ENCODE measurements around the gene PROX1.

PROX1 gene, protein sequence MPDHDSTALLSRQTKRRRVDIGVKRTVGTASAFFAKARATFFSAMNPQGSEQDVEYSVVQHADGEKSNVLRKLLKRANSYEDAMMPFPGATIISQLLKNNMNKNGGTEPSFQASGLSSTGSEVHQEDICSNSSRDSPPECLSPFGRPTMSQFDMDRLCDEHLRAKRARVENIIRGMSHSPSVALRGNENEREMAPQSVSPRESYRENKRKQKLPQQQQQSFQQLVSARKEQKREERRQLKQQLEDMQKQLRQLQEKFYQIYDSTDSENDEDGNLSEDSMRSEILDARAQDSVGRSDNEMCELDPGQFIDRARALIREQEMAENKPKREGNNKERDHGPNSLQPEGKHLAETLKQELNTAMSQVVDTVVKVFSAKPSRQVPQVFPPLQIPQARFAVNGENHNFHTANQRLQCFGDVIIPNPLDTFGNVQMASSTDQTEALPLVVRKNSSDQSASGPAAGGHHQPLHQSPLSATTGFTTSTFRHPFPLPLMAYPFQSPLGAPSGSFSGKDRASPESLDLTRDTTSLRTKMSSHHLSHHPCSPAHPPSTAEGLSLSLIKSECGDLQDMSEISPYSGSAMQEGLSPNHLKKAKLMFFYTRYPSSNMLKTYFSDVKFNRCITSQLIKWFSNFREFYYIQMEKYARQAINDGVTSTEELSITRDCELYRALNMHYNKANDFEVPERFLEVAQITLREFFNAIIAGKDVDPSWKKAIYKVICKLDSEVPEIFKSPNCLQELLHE

DNA sequence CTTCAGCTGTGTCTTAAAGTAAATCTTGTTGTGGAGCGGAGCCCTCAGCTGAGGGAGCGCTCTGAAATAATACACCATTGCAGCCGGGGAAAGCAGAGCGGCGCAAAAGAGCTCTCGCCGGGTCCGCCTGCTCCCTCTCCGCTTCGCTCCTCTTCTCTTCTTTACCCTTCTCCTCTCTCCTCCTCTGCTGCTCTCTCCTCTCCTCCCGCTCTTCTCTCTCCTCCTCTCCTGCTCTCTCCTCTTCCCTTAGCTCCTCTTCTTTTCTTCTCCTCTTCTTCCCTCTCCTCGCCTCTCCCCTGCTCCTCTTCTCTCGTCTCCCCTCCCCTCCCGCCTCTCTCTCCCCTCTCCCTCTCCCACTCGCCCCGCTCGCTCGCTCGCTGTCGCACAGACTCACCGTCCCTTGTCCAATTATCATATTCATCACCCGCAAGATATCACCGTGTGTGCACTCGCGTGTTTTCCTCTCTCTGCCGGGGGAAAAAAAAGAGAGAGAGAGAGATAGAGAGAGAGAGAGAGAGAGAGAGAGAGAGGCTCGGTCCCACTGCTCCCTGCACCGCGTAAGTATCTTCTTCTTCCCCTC is at the start of gene PROX1:
Gene PROX1, plus strand, starts transcription at position 47 of the 580 bp plus-strand sequence. CDS start 8,563 bp downstream, outside the sequence.
- Mint-ChIP-seq H3K36me3 (peaks cover 4 to 18% of the 10 kb centered on the region in 2 donors), H3K27ac (peak within 1 kb of the TSS; percentile 92), H3K4me1 (peaks cover 20 to 32% of the 10 kb centered on the region in 2 donors), H3K27me3 (peaks cover 81 to 89% of the 10 kb centered on the region in 2 donors), H3K4me3 (peak within 1 kb of the TSS; percentile 85 to 86), H3K9me3 (peaks cover 7 to 13% of the 10 kb centered on the region in 2 donors)
- ATAC-seq (replicated peaks) (peak; percentile 38 to 71), DNase-seq (no peak)

DNA sequence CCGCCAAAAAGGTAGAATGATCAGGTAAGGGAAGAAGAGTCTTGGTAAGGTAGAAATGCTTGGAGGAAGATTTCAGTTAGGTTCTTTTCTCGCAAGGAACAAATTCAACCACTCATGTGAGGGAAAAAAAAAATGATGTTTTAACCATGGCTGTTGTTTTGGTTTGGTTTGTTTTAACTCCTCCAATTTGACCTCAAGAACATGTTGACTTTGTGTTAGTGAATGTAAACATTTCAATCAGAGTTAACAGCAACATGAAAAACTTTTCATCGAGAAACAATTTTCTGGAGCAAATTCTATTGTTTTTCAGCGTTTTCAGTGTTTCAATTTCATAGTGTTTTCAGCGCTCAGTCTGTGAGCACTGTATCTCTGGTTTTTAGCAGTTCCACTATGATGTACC is 49.0 kb upstream of the PROX1 start:
- no peaks in the 10 kb centered on the region for H3K27me3 Mint-ChIP-seq
- H3K36me3 Mint-ChIP-seq, result no peaks in the 10 kb centered on the region
- H3K4me3 Mint-ChIP-seq, result no peak overlapping the region
- no peak overlapping the region for H3K27ac Mint-ChIP-seq
- no peaks in the 10 kb centered on the region for H3K4me1 Mint-ChIP-seq
- DNase-seq, result no peak
- no peak for ATAC-seq (replicated peaks)
- H3K9me3 Mint-ChIP-seq, result peaks cover 6 to 7% of the 10 kb centered on the region in 2 donors

DNA sequence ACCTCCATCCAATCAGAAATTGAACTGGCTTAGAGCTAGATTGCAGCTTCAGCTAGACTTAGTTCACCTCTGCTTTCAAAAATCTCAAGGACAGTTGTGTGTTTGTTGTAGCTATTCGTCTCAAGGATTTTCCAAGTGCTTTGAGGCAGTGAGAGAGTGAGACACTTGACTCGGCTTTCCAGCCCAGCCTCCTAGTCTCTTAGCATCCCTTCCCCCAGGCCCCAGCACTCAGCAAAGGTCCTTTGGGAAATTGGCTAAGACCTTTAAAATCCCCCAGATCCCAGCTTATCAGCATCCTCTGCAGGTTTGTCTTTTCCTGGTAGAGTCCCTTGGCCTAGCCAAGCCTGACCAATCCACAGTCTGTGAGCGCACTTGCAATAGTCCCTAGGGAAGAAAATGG is 47.9 kb upstream of the PROX1 start:
- Mint-ChIP-seq H3K4me1 (no peaks in the 10 kb centered on the region), H3K36me3 (no peaks in the 10 kb centered on the region)
- ATAC-seq (replicated peaks), result no peak

DNA sequence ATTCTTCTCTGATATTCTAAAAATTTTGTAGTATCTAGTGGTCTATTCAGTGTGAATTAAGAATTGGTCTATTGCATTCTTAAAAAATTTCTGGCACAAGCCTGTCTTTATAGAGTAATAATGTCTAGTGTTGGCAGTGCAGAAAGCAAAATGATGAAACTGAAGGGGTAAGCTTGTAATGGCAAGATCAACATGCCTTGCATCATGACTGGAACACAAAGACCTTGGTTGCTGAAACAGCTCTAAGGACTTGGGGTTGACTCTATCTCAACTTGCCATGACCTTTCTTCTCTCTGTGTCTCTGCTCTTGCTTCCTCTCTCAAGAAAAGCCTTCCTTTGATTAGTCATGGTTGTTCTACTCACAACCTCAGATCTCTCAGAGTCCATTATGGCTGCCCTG is 46.8 kb upstream of the PROX1 start:
- ATAC-seq (replicated peaks) (no peak), DNase-seq (no peak)
- Mint-ChIP-seq H3K36me3 (no peaks in the 10 kb centered on the region), H3K27ac (no peak overlapping the region), H3K4me1 (no peaks in the 10 kb centered on the region), H3K27me3 (no peaks in the 10 kb centered on the region), H3K9me3 (peaks cover 0 to 3% of the 10 kb centered on the region in 2 donors), H3K4me3 (no peak overlapping the region)

More for the DNA sequence above, 47.9 kb upstream of the PROX1 start:
- H3K27ac Mint-ChIP-seq, result no peak overlapping the region
- no peak for DNase-seq
- no peak overlapping the region for H3K4me3 Mint-ChIP-seq
- peaks cover 0 to 6% of the 10 kb centered on the region in 2 donors for H3K9me3 Mint-ChIP-seq
- no peaks in the 10 kb centered on the region for H3K27me3 Mint-ChIP-seq

DNA sequence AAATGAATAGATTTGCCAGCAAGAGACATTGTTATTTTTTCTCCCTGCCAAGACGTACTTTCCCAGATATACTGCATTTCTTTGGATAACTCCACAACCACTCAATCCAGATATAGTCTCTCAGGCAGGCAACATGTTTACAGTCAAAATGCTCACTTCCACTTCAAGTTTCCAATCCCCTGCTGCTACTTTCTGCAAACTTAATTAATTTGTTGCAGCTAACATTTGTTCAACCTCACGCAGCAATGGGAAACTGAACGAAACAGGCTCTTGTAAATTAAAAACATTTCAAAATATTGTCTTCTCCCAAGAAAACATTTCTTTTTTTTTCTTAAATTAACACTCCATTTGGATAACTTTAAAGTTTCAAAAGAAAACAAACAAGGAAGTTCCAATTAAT is 45.7 kb upstream of the PROX1 start:
- H3K4me1 Mint-ChIP-seq, result no peaks in the 10 kb centered on the region
- ATAC-seq (replicated peaks) (no peak), DNase-seq (no peak)
- H3K9me3 Mint-ChIP-seq, result no peaks in the 10 kb centered on the region
- H3K36me3 Mint-ChIP-seq, result no peaks in the 10 kb centered on the region
- H3K27me3 Mint-ChIP-seq, result no peaks in the 10 kb centered on the region
- H3K27ac Mint-ChIP-seq, result no peak overlapping the region
- no peak overlapping the region for H3K4me3 Mint-ChIP-seq

DNA sequence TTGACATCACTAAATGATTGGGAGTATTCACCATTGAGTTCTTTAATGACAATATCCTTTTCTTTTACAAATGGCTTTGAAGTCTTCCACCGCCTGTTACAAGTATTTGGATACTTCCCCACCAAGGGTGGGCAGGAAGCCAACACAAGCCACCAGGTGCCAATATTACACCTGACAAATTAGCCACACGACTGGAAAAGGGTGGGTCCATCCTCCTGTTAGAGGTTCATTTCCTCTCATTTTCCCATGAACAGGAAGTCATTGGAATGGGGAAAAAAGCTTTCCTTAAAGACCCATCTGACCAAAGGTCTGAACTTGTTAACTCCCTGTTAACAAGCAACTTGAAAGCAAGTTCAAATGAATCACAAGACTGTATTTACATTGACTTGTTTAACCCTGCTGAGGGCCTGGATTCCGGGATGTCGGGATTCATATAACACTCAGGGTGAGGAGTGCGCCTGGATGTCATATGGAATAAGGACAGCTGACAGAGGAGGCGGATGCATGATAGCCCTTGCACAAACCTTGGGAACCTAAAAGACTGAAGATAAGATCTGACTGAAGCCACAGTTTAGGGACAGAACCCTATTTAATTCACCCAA is 40.5 kb upstream of the PROX1 start:
- DNase-seq, result no peak
- Mint-ChIP-seq H3K9me3 (no peaks in the 10 kb centered on the region), H3K27me3 (peaks cover 0 to 8% of the 10 kb centered on the region in 2 donors)

DNA sequence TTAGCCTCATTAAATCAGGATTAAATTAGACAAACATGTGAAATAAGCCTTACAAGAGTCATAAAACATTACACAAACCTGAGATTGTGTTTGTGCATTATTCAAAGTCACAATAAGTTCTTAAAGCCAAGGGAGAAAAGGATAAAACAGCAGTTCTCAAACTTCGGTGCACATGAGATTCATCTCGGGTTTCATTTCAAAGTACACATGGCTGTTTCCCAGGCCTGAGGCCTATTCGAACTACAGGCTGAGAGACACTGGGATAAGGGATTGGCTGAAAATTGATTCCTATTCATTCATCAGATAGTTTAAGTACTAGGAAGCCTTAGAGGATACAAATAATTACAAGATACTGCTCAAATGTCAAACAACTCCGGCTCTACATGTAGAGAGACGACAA is 35.9 kb upstream of the PROX1 start:
- peaks cover 0 to 8% of the 10 kb centered on the region in 2 donors for H3K27me3 Mint-ChIP-seq
- H3K9me3 Mint-ChIP-seq, result no peaks in the 10 kb centered on the region
- ATAC-seq (replicated peaks) (no peak), DNase-seq (no peak)
- H3K27ac Mint-ChIP-seq, result no peak overlapping the region
- H3K4me3 Mint-ChIP-seq, result no peak overlapping the region
- H3K36me3 Mint-ChIP-seq, result no peaks in the 10 kb centered on the region
- H3K4me1 Mint-ChIP-seq, result no peaks in the 10 kb centered on the region

More for the DNA sequence above, 40.5 kb upstream of the PROX1 start:
- no peak for ATAC-seq (replicated peaks)
- H3K4me1 Mint-ChIP-seq, result no peaks in the 10 kb centered on the region
- no peak overlapping the region for H3K4me3 Mint-ChIP-seq
- no peak overlapping the region for H3K27ac Mint-ChIP-seq
- H3K36me3 Mint-ChIP-seq, result no peaks in the 10 kb centered on the region

DNA sequence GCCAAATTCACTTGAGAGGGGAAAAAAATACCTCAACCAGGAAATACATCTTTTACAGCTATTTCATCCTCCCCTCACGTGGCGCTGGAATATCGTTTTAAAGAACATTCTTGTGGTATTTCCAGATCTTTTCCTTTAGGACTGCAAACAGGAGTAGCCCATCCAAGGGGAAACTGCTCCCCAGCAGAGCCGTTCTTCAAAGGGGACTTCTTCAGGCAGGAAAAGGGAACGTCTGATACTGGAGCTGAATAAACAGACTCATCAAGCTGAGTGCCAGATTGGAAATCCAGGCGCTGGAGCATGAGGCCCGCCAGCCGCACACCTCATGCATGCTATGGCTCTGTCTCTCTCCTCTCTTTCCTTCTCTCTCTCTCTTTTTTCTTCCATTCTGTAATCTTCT is 34.0 kb upstream of the PROX1 start:
- Mint-ChIP-seq H3K4me3 (no peak overlapping the region), H3K27ac (no peak overlapping the region), H3K9me3 (no peaks in the 10 kb centered on the region), H3K4me1 (no peaks in the 10 kb centered on the region), H3K36me3 (no peaks in the 10 kb centered on the region), H3K27me3 (peaks cover 0 to 8% of the 10 kb centered on the region in 2 donors)
- no peak for ATAC-seq (replicated peaks)
- DNase-seq, result no peak

DNA sequence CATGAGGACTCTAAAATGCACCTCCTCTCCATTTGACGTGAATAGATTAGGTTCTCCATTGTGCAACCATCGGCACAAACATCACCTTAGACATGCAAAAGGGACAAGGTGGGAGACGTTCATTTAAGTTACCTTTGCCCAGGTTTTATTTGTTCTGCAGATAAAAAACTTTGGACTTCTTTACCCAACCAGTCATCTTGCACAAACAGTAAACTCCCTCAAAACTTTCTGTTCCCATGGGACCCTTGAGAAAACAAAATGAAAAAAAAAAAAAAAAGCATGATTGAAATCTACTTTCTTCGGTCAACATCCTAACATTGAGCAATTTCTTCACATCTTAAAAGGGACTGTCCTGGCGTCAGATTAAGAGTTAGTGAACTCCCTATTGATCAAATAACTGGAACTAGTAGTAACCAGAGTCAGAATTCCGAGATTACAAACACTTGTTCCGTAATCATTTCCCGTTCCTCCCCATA is 31.4 kb upstream of the PROX1 start:
- Mint-ChIP-seq H3K27ac (no peak overlapping the region), H3K9me3 (peaks cover 0 to 2% of the 10 kb centered on the region in 2 donors), H3K27me3 (peaks cover 0 to 5% of the 10 kb centered on the region in 2 donors), H3K36me3 (no peaks in the 10 kb centered on the region), H3K4me3 (no peak overlapping the region), H3K4me1 (no peaks in the 10 kb centered on the region)
- DNase-seq (no peak), ATAC-seq (replicated peaks) (no peak)

DNA sequence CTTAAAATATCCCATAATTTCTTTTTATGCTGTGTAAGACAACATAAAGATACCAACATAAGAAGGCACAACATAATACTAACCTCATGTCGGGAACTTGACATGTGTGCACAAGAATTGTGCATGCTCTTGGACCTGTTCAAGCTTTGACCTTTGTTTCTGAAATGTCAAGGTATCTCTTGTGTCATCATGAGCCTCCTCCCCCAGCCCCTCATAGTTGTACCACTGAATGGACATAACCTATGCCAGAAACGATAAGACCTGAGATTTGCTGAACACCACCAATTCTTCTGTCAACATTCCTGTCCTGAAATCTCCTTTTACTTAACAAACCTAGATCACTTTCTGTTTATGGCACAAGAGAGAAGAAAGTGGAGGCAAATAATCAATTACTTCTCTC is 29.4 kb upstream of the PROX1 start:
- ATAC-seq (replicated peaks) (no peak), DNase-seq (no peak)
- Mint-ChIP-seq H3K9me3 (peaks cover 3 to 8% of the 10 kb centered on the region in 2 donors), H3K36me3 (no peaks in the 10 kb centered on the region), H3K27ac (no peak overlapping the region), H3K4me1 (no peaks in the 10 kb centered on the region), H3K4me3 (no peak overlapping the region), H3K27me3 (no peaks in the 10 kb centered on the region)

DNA sequence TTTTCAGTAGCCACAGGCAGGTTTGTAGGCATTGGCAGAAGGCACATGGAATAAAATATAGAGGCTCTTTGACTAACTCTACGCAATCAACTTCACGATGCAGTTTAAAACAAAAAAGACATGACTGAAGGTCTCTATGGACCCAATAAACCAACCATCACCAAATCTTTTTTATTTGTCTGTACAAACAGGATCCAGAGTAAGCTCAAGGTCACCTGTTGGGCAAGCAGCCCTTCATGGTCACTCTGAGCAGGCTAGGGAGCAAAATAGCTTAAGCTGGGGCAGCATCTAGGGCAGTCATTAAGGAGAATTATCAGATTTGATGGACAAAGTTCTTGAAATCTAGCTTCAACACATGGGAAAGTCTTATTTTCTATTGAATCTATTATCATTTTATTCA is 26.8 kb upstream of the PROX1 start:
- peaks cover 7 to 11% of the 10 kb centered on the region in 2 donors for H3K9me3 Mint-ChIP-seq
- no peaks in the 10 kb centered on the region for H3K36me3 Mint-ChIP-seq
- ATAC-seq (replicated peaks) (no peak), DNase-seq (no peak)
- H3K27ac Mint-ChIP-seq, result no peak overlapping the region
- H3K27me3 Mint-ChIP-seq, result peaks cover 0 to 5% of the 10 kb centered on the region in 2 donors
- no peak overlapping the region for H3K4me3 Mint-ChIP-seq
- H3K4me1 Mint-ChIP-seq, result no peaks in the 10 kb centered on the region

DNA sequence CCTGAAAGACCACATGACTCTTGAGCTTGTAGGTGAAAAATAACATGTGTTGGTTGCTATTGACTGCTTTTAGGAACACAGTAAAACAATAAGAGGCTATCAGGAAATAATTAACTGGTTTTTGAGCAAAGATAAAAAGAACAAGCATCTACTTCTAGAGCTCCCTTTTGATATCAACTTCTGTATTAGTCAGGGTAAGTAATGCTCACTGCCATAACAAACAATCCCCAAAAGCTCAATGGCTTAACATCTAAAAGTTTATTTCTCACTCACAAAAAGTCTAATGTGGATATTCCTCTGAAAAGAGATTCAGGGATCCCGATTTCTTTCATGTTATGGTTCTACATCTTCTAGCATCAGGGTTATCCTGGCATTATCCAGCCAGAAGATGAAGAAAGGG is 25.3 kb upstream of the PROX1 start:
- H3K4me3 Mint-ChIP-seq, result no peak overlapping the region
- no peak for ATAC-seq (replicated peaks)
- peaks cover 0 to 9% of the 10 kb centered on the region in 2 donors for H3K27me3 Mint-ChIP-seq
- H3K4me1 Mint-ChIP-seq, result no peaks in the 10 kb centered on the region
- no peak for DNase-seq
- peaks cover 7 to 11% of the 10 kb centered on the region in 2 donors for H3K9me3 Mint-ChIP-seq
- H3K27ac Mint-ChIP-seq, result no peak overlapping the region
- H3K36me3 Mint-ChIP-seq, result no peaks in the 10 kb centered on the region

DNA sequence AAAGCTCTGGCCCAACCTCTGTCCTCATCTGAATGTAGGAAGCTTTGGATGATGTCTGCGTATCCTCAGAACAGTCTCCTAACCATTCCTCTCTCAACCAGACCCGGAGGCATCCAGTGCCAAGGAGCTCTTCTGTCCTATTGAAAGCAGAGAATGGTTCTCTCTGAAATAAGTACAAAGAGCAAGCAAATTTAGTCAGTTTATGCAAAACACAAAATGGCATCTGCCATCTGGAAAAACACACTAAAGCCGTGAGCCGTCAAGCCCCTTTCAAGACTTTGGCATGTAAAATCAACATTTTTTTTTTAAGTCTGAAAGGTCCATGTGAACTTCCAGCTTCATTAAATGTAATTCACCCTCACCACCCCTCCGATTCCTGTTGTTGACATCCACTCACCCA is 21.7 kb upstream of the PROX1 start:
- peaks cover 5 to 9% of the 10 kb centered on the region in 2 donors for H3K27me3 Mint-ChIP-seq
- no peak overlapping the region for H3K4me3 Mint-ChIP-seq

DNA sequence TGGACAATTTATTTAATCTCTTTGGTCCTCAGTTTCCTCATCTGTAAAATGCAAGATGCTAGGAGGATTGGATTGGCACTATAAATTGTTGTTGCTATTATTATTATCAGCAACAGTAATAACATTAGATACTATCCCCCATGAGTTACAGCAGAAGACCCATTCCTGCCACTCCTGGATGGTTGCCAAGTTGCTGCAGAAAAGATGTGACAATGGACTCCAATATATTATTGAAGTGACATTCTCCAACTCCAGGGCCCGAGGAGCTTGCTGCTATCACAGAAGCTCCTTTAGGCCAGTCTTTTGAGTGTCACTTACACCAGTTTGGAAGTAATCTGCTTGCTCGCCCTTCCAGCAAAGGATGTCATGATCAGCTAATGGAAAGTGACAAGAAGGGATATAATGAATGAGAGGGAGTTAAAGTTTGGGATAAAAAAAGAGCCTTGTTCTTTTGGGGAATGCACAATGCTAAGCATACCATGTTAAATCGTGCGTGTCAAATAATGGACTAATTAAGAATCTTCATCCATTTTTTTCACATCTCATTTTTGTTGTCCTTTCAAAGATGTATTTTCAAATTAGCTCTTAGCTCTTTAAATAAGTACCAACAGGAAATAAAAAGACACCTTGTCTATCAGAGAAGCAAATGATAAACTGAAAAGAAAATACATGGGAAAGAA is 19.5 kb upstream of the PROX1 start:
- DNase-seq, result no peak
- H3K4me3 Mint-ChIP-seq, result no peak overlapping the region
- peaks cover 5 to 9% of the 10 kb centered on the region in 2 donors for H3K27me3 Mint-ChIP-seq
- H3K4me1 Mint-ChIP-seq, result no peaks in the 10 kb centered on the region
- H3K27ac Mint-ChIP-seq, result no peak overlapping the region
- no peaks in the 10 kb centered on the region for H3K36me3 Mint-ChIP-seq
- peaks cover 3 to 4% of the 10 kb centered on the region in 2 donors for H3K9me3 Mint-ChIP-seq
- ATAC-seq (replicated peaks), result no peak

More for the DNA sequence above, 21.7 kb upstream of the PROX1 start:
- no peaks in the 10 kb centered on the region for H3K4me1 Mint-ChIP-seq
- DNase-seq, result no peak
- H3K36me3 Mint-ChIP-seq, result no peaks in the 10 kb centered on the region
- peaks cover 7 to 9% of the 10 kb centered on the region in 2 donors for H3K9me3 Mint-ChIP-seq
- no peak overlapping the region for H3K27ac Mint-ChIP-seq
- no peak for ATAC-seq (replicated peaks)

All from stimulated activated naive B cell treated with anti-CD40 and anti-IgM and Interleukin-4, amounts not matched to agents 10 μg/mL and 1 μg/mL and 100 μg/mL, for 72 hours (primary cell).